ENCODE measurements around the gene CHRNA5. TPM values are rescaled to one million over a fixed set of nuclear protein-coding genes. Genes with fewer than 3 reads are reported as not detected.

The CHRNA5 gene
- total and polyA plus RNA-seq, 4 donors, result 0.99 to 2.9 (median 2.1) TPM

DNA sequence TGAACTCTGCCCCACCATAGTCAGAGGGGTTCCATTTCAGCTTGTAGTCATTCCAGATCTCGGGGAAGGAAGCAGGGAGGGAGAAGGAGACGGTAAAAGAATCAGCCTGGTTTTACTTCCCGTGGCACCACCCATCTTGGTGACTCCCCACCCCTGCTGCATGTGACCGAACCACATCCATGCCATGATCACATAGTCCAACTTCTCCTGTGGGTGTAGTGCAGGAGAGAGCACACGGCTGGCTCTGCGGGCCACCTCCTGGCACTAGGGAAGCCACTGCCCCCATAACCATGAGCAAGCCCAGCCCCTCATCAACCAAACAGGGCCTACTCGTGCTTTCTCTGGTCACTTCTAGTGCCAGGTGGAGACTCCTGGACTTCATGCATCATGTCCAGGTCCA, 51.8 kb downstream of the CHRNA5 start:
- Histone ChIP-seq H3K36me3 (ENCODE audit: control insufficient read depth, insufficient read depth, low read length) (peaks cover 5% of the 10 kb centered on the region), H3K27ac (ENCODE audit: low read depth, low read length) (no peak overlapping the region), H3K27me3 (ENCODE audit: control insufficient read depth, insufficient read depth, low read length) (peaks cover 33% of the 10 kb centered on the region), H3K4me3 (ENCODE audit: low read depth, low read length) (no peak overlapping the region), H3K4me1 (ENCODE audit: control insufficient read depth, insufficient read depth, low read length) (peaks cover 17% of the 10 kb centered on the region), H3K9me3 (ENCODE audit: control insufficient read depth, insufficient read depth, low read length) (no peaks in the 10 kb centered on the region)
- DNase-seq (ENCODE audit: low read depth in 4 of 6, low spot score in 6 of 6), result no peak
- 68% methylated on average over 4 of the region's 7 CpGs for WGBS (ENCODE audit: insufficient coverage)

DNA sequence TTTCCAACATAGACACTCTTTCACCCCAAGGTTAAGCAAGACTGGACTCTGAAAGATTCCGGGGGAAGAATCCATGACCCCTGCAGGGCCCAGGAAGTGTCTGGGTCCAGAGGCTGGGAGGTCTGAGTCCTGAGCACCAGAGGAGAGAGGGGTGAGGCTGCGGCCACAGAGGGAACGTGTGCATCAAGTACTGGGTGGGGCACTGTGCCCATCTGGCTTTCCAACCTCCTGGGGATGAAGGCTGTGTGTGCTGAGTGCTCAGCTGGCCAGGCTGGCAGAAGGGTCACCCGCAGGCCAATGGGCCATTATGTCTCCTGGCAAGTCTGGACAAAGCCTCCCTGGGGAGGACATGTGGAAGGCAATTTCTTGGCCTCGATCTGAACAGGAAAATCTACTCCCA, 52.2 kb downstream of the CHRNA5 start:
- peaks cover 5% of the 10 kb centered on the region for H3K36me3 ChIP-seq (ENCODE audit: control insufficient read depth, insufficient read depth, low read length)
- 63% methylated on average over 3 of the region's 5 CpGs for WGBS (ENCODE audit: insufficient coverage)
- peaks cover 37% of the 10 kb centered on the region for H3K27me3 ChIP-seq (ENCODE audit: control insufficient read depth, insufficient read depth, low read length)
- H3K4me3 ChIP-seq (ENCODE audit: low read depth, low read length), result no peak overlapping the region
- H3K4me1 ChIP-seq (ENCODE audit: control insufficient read depth, insufficient read depth, low read length), result peaks cover 17% of the 10 kb centered on the region
- no peaks in the 10 kb centered on the region for H3K9me3 ChIP-seq (ENCODE audit: control insufficient read depth, insufficient read depth, low read length)
- DNase-seq (ENCODE audit: low read depth in 4 of 6, low spot score in 6 of 6), result no peak
- H3K27ac ChIP-seq (ENCODE audit: low read depth, low read length), result no peak overlapping the region

DNA sequence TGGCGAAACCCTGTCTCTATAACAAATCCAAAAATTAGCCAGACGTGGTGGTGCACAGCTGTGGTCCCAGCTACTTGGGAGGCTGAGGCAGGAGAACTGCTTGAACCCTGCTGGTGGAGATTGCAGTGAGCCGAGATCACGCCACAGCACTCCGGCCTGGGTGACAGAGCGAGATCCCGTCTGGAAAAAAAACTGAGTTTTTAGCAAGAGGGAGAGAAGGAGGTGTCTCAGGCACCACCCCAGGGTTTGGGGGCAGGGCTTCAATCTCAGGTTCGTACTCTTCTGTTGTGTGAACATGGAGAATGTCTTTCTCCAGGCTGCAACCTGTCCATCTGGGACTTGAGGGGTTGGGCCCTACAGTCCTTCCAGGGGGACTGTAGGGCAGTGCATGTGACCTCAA, 52.7 kb downstream of the CHRNA5 start:
- Histone ChIP-seq H3K36me3 (ENCODE audit: control insufficient read depth, insufficient read depth, low read length) (peaks cover 5% of the 10 kb centered on the region), H3K4me1 (ENCODE audit: control insufficient read depth, insufficient read depth, low read length) (peaks cover 17% of the 10 kb centered on the region), H3K9me3 (ENCODE audit: control insufficient read depth, insufficient read depth, low read length) (no peaks in the 10 kb centered on the region), H3K27me3 (ENCODE audit: control insufficient read depth, insufficient read depth, low read length) (peaks cover 37% of the 10 kb centered on the region), H3K4me3 (ENCODE audit: low read depth, low read length) (no peak overlapping the region), H3K27ac (ENCODE audit: low read depth, low read length) (no peak overlapping the region)
- WGBS (ENCODE audit: insufficient coverage), result 89% methylated on average over 8 of the region's 8 CpGs
- DNase-seq (ENCODE audit: low read depth in 4 of 6, low spot score in 6 of 6), result no peak

DNA sequence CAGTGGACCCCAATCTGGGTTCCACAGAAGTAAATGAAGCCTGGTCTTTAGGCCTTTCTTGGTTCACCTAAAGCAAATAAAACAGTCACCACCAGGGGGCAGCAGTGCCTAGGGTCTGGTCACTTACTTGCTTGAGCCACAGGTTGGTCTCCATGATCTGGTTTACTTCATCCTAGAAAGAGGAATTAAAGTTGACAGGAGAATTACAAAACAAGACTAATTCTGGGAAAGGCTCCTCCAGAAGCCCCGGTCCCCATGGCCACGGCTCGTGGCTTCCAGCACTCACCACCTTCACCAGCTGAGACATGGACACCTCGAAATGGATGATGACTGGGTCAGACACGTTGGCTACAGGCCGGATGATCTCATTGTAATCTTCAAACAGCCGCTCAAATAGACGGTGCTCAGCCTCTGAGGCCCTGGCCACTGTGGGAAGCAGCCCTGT, 53.2 kb downstream of the CHRNA5 start:
- Histone ChIP-seq H3K4me3 (ENCODE audit: low read depth, low read length) (no peak overlapping the region), H3K36me3 (ENCODE audit: control insufficient read depth, insufficient read depth, low read length) (peaks cover 5% of the 10 kb centered on the region), H3K27ac (ENCODE audit: low read depth, low read length) (no peak overlapping the region), H3K27me3 (ENCODE audit: control insufficient read depth, insufficient read depth, low read length) (peaks cover 37% of the 10 kb centered on the region), H3K9me3 (ENCODE audit: control insufficient read depth, insufficient read depth, low read length) (no peaks in the 10 kb centered on the region), H3K4me1 (ENCODE audit: control insufficient read depth, insufficient read depth, low read length) (peaks cover 17% of the 10 kb centered on the region)
- 44% methylated on average over 8 of the region's 8 CpGs for WGBS (ENCODE audit: insufficient coverage)
- DNase-seq (ENCODE audit: low read depth in 4 of 6, low spot score in 6 of 6), result peak; percentile 69 to 97 (median 84)

DNA sequence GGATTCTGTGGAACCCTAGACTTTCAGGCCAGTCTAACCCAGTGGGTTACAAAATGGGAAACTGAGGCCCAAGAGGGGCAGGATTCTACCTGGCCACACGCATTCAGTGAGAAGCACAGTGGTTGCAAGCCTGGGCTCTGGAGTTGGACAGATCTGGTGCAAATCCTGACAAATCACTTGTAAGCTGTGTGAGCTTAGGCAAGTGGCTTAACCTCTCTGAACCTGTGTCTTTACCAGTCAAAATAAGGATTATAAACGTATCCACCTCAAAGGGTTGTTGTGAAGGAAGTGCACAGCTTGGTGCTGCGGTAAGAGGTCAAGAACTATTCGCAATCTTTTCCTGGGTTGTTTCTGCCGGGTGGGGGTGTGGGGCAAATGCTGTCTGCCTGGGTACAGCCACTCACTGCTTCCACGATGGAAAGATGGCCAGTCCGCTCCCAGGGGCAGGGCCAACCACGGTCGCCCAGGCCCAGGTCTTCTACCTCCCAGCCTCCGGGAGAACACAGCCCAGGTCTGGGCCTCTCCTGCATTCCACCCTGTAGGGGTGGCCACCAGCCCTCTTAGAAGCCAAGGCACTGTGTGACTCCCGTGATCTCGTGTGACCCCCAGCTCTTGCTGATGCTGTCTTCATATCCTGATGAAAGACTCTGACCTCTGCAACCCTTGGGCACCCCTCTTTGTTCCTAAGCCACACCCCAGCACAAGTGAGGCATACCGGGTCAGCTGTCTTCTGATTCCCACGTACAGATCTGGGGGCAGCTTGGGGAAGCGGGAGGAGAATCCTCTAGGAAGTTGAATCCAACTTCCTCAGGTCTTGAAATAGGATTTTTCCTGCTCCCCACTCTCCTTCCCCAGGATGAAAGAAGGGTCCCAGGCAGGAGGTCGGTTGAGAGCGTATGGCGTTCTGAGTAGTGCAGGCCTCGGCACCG, 54.0 kb downstream of the CHRNA5 start:
- H3K4me1 ChIP-seq (ENCODE audit: control insufficient read depth, insufficient read depth, low read length), result peaks cover 17% of the 10 kb centered on the region
- no peaks in the 10 kb centered on the region for H3K9me3 ChIP-seq (ENCODE audit: control insufficient read depth, insufficient read depth, low read length)
- no peak for DNase-seq (ENCODE audit: low read depth in 4 of 6, low spot score in 6 of 6)
- peaks cover 5% of the 10 kb centered on the region for H3K36me3 ChIP-seq (ENCODE audit: control insufficient read depth, insufficient read depth, low read length)
- H3K27ac ChIP-seq (ENCODE audit: low read depth, low read length), result no peak overlapping the region
- H3K4me3 ChIP-seq (ENCODE audit: low read depth, low read length), result no peak overlapping the region
- 50% methylated on average over 17 of the region's 20 CpGs for WGBS (ENCODE audit: insufficient coverage)
- H3K27me3 ChIP-seq (ENCODE audit: control insufficient read depth, insufficient read depth, low read length), result peaks cover 37% of the 10 kb centered on the region

DNA sequence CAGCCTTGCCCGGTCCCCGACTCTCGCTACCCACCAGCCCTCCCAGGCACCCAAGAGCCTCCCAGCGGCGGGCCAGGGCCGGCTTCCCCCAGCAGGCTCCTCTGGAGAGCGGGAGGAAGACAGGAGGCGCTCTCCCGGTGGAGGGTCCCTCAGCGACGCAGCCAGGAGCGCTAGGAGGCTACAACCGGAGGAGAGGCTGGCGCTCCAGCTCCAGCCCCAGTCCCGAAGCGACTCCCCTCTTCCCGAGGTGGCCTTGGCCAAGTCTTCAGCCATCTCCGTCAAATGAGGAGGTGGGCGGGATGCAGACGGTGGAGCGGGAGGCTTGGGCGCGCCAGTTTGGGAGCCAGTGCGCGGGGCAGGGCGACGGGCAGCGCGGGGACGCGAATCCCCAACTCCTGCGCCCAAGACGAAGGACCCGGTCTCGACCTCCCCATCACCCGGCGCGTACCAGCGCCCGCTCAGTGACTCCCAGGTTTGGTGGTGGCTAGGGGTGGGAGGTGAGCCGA, 54.8 kb downstream of the CHRNA5 start:
- H3K27me3 ChIP-seq (ENCODE audit: control insufficient read depth, insufficient read depth, low read length), result peaks cover 37% of the 10 kb centered on the region
- WGBS (ENCODE audit: insufficient coverage), result under 1% methylated on average over 28 of the region's 41 CpGs
- peak in 2 of 6 donors; percentile 45 to 67 for DNase-seq (ENCODE audit: low read depth in 4 of 6, low spot score in 6 of 6)

DNA sequence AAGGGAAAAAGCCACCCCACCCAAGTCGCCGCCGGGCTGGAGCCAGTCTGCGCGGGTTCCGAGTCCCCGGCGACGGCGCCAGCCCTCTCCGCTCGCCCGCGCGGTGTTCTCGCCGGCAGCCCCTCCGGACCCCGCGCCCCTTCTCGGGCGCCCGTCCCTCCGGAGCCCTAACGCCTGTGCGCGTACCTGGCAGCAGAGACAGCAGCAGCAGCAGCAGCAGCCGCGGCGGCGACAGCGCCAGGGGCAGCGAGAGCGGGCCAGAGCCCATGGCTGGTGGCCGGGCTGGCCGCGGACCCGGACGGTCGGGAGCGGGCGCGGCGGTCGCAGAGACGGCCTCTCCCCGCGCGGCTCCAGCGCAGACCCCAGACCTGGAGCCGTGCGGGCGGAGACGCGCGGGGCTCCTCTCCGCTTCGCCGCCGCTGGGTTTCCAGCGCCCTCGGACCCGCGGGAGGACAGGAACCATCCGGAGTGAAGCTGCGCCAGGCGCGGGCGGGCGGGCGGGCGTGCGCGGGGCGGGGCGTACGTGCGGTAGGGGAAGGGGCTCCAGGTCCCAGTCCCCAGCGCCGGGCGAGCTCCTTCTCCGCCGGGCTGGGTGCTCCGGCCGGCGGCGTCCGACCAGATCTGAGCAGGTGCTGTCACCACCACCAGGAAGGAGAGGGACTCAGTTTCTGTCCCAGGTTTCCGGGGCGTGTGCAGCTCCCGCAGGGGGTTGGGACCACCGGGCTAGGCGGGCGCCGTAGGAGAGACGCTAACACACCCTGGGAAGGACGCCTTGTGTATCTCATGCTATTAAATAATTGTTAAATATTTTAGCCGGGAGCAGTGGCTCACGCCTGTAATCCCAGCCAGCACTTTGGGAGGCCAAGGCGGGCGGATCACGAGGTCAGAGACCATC, 55.5 kb downstream of the CHRNA5 start, which contains the start of gene CHRNA3:
CHRNA3 (minus strand) TSS at position 470 of the 895 bp plus-strand sequence; CDS start at position 268, 202 bp downstream.
- DNase-seq (ENCODE audit: low read depth in 4 of 6, low spot score in 6 of 6), result peak in 2 of 6 donors; percentile 40 to 62

More for the DNA sequence above, 54.8 kb downstream of the CHRNA5 start:
- Histone ChIP-seq H3K4me1 (ENCODE audit: control insufficient read depth, insufficient read depth, low read length) (peaks cover 17% of the 10 kb centered on the region), H3K9me3 (ENCODE audit: control insufficient read depth, insufficient read depth, low read length) (no peaks in the 10 kb centered on the region), H3K36me3 (ENCODE audit: control insufficient read depth, insufficient read depth, low read length) (peaks cover 4% of the 10 kb centered on the region), H3K27ac (ENCODE audit: low read depth, low read length) (no peak overlapping the region), H3K4me3 (ENCODE audit: low read depth, low read length) (peak overlapping the region; percentile 21)

DNA sequence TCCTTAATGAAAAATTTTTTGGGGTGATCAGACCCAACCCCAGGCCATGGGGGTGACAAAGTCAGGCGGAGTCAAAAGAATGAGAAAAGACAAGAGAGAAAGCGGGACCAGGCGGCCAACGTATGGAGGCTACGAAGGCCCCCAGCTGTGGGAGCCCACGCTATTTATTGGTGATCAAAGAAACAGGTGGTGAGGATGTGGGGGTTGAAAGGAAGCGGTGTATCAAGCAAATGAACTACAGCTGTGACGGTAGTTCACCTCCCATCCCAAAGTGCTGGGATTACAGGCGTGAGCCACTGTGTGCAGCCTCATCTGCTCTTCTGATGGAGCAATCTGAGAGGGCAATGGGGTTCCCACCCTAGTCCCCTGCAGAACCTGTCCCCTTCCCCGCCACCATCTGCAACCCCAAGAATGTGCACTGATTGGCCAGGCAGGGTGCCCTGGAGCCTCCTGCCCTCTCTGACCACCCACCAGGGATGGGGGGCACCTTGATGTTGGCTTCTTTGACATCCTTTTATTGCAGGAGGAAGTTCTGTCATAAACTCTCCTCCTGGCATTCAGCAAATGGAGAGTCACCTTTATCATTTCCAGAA, 56.6 kb downstream of the CHRNA5 start:
- WGBS (ENCODE audit: insufficient coverage), result 77% methylated on average over 8 of the region's 10 CpGs
- Histone ChIP-seq H3K27ac (ENCODE audit: low read depth, low read length) (no peak overlapping the region), H3K27me3 (ENCODE audit: control insufficient read depth, insufficient read depth, low read length) (peaks cover 37% of the 10 kb centered on the region), H3K4me1 (ENCODE audit: control insufficient read depth, insufficient read depth, low read length) (peaks cover 17% of the 10 kb centered on the region), H3K36me3 (ENCODE audit: control insufficient read depth, insufficient read depth, low read length) (peaks cover 2% of the 10 kb centered on the region), H3K9me3 (ENCODE audit: control insufficient read depth, insufficient read depth, low read length) (no peaks in the 10 kb centered on the region), H3K4me3 (ENCODE audit: low read depth, low read length) (no peak overlapping the region)
- no peak for DNase-seq (ENCODE audit: low read depth in 4 of 6, low spot score in 6 of 6)

More for the DNA sequence above, 55.5 kb downstream of the CHRNA5 start, which contains the start of gene CHRNA3:
- Histone ChIP-seq H3K27ac (ENCODE audit: low read depth, low read length) (no peak within 1 kb of the TSS), H3K4me1 (ENCODE audit: control insufficient read depth, insufficient read depth, low read length) (peaks cover 17% of the 10 kb centered on the region), H3K36me3 (ENCODE audit: control insufficient read depth, insufficient read depth, low read length) (peaks cover 2% of the 10 kb centered on the region), H3K4me3 (ENCODE audit: low read depth, low read length) (peak within 1 kb of the TSS; percentile 21), H3K27me3 (ENCODE audit: control insufficient read depth, insufficient read depth, low read length) (peaks cover 37% of the 10 kb centered on the region), H3K9me3 (ENCODE audit: control insufficient read depth, insufficient read depth, low read length) (no peaks in the 10 kb centered on the region)
- 2% methylated on average over 99 of the region's 102 CpGs for WGBS (ENCODE audit: insufficient coverage)

Measured in spinal cord (tissue), 10 donors.